Subcutaneous adipose tissue (tissue), 4 donors: ENCODE measurements around the gene CBFA2T2. TPM values are rescaled to one million over a fixed set of nuclear protein-coding genes. Genes with fewer than 3 reads are reported as not detected.

Source experiments
- CTCF ChIP-seq: fragments of 450-650 bp; IDR thresholded peaks from one replicate; pipeline ENCODE4 v1.5.1; 2016; ENCODE audit warnings: low read depth, mild to moderate bottlenecking, control low read depth, antibody characterized with exemption, moderate library complexity
- total RNA-seq, 4 donors: library from RNA; depleted of rRNA; stranded (reverse); fragments of >200 nt; gene quantifications; one replicate each; pipeline ENCODE4 v1.1.0, GENCODE V29; 2016

The CBFA2T2 gene
- total RNA-seq, 4 donors from 2014 or later, result 8.5 to 13.4 (median 10.0) TPM

GRCh38 chr20:33541797-33542196, 51.9 kb downstream of the CBFA2T2 start:
- TF ChIP-seq CTCF, result no peak

- no peak for TF ChIP-seq CTCF
These were observed 55.9 kb downstream of the CBFA2T2 start for GRCh38 chr20:33545763-33546162.

GRCh38 chr20:33549229-33549999, 59.5 kb downstream of the CBFA2T2 start:
- TF ChIP-seq CTCF, result no peak

- TF ChIP-seq CTCF, result no peak
These were observed 61.9 kb downstream of the CBFA2T2 start for GRCh38 chr20:33551778-33552177.

- TF ChIP-seq CTCF, result no peak
These were observed 62.6 kb downstream of the CBFA2T2 start for GRCh38 chr20:33552519-33552918.

- no peak for TF ChIP-seq CTCF
These were observed 63.6 kb downstream of the CBFA2T2 start for GRCh38 chr20:33553516-33553915.

GRCh38 chr20:33554914-33555420, 65.1 kb downstream of the CBFA2T2 start:
- no peak for TF ChIP-seq CTCF
